ENCODE measurements around the gene CLIP2.
A peak's percentile ranks its signal among the peaks of the same experiment; 100 is the strongest.
"Not testable (repeated sequence)": the region's sequence is repeated elsewhere in the genome, so short reads cannot be mapped to it uniquely, and the experiment has no call there.

CLIP2 gene

GRCh38 chr7:74252893-74253292, 36.3 kb upstream of the CLIP2 start:
- no peak for DNase-seq
- Histone ChIP-seq H3K4me1 (no peaks in the 10 kb centered on the region), H3K36me3 (peaks cover 31% of the 10 kb centered on the region), H3K9me3 (no peaks in the 10 kb centered on the region), H3K4me3 (ENCODE audit: low read depth, low read length) (peak overlapping the region; percentile 98), H3K27me3 (no peaks in the 10 kb centered on the region)
- TF ChIP-seq, protein P1, sequence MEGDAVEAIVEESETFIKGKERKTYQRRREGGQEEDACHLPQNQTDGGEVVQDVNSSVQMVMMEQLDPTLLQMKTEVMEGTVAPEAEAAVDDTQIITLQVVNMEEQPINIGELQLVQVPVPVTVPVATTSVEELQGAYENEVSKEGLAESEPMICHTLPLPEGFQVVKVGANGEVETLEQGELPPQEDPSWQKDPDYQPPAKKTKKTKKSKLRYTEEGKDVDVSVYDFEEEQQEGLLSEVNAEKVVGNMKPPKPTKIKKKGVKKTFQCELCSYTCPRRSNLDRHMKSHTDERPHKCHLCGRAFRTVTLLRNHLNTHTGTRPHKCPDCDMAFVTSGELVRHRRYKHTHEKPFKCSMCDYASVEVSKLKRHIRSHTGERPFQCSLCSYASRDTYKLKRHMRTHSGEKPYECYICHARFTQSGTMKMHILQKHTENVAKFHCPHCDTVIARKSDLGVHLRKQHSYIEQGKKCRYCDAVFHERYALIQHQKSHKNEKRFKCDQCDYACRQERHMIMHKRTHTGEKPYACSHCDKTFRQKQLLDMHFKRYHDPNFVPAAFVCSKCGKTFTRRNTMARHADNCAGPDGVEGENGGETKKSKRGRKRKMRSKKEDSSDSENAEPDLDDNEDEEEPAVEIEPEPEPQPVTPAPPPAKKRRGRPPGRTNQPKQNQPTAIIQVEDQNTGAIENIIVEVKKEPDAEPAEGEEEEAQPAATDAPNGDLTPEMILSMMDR (IDR thresholded peaks at IDR 0.05; ENCODE audit: low read depth, low read length): no peak

GRCh38 chr7:74253331-74253730, 35.9 kb upstream of the CLIP2 start:
- Histone ChIP-seq H3K36me3 (peaks cover 28% of the 10 kb centered on the region), H3K9me3 (no peaks in the 10 kb centered on the region), H3K4me3 (ENCODE audit: low read depth, low read length) (peak overlapping the region; percentile 98), H3K4me1 (no peaks in the 10 kb centered on the region), H3K27me3 (no peaks in the 10 kb centered on the region)
- DNase-seq: no peak
- TF ChIP-seq, protein P1 (IDR thresholded peaks at IDR 0.05; ENCODE audit: low read depth, low read length): no peak

DNA sequence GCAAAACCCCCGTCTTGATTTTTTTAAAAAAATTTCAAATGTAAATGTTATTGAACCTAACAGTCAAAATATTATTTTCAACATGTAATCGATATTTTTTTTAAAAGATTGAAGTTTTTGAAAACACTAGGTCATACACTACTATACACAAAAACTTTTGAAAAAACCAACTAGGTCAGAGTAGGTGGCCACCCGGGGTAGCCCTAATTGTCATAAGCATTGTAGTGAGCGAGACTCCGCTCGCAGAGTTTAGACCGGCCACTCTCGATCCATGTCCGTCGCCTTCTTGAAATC, 35.4 kb upstream of the CLIP2 start:
- peaks cover 24% of the 10 kb centered on the region for H3K36me3 ChIP-seq
- peak overlapping the region; percentile 98 for H3K4me3 ChIP-seq (ENCODE audit: low read depth, low read length)
- H3K4me1 ChIP-seq: no peaks in the 10 kb centered on the region
- no peaks in the 10 kb centered on the region for H3K27me3 ChIP-seq
- TF ChIP-seq, protein P1 (IDR thresholded peaks at IDR 0.05; ENCODE audit: low read depth, low read length): no peak
- no peaks in the 10 kb centered on the region for H3K9me3 ChIP-seq
- DNase-seq: peak; percentile 14

- peaks cover 18% of the 10 kb centered on the region for H3K36me3 ChIP-seq
- H3K27me3 ChIP-seq: no peaks in the 10 kb centered on the region
- H3K4me3 ChIP-seq (ENCODE audit: low read depth, low read length): peak within 1 kb of the TSS; percentile 98
- no peaks in the 10 kb centered on the region for H3K9me3 ChIP-seq
- H3K4me1 ChIP-seq: no peaks in the 10 kb centered on the region
- TF ChIP-seq, protein P1 (IDR thresholded peaks at IDR 0.05; ENCODE audit: low read depth, low read length): no peak; the same call in 1 of the 2 replicates
- DNase-seq: peak; percentile 98
Observed at GRCh38 chr7:74254129-74254857, 34.9 kb upstream of the CLIP2 start, which contains the start of gene RFC2. Gene RFC2 (minus strand): TSS chr7:74254399. CDS start chr7:74254383, 16 bp downstream.

DNA sequence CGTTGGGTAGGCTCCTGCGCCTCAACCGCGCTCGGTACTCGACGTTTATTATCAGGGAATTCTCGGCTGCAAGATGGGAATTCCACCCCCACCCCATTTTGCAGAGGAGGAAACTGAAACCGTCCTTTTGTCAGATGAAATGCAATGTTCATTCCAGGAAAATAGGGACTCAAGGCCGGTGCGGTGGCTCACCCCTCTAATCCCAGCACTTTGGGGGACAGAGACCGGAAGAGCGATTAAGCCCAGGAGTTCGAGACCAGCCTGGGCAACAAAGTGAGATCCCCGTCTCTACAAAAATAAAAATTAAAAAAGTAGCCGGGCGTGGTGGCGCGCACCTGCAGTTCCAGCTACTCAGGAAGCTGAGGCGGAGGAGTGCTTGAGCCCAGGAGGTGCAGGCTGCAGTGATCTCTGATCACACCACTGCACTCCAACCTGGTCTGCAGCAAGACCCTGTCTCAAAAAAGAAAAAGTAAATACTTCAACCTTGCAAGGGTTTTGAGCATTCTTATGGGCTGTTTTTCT, 34.3 kb upstream of the CLIP2 start:
- TF ChIP-seq, protein P1 (IDR thresholded peaks at IDR 0.05; ENCODE audit: low read depth, low read length): no peak
- Histone ChIP-seq H3K4me3 (ENCODE audit: low read depth, low read length) (peak overlapping the region; percentile 98), H3K27me3 (no peaks in the 10 kb centered on the region), H3K4me1 (no peaks in the 10 kb centered on the region), H3K36me3 (peaks cover 14% of the 10 kb centered on the region), H3K9me3 (no peaks in the 10 kb centered on the region)
- no peak for DNase-seq

GRCh38 chr7:74255461-74255860, 33.7 kb upstream of the CLIP2 start:
- H3K36me3 ChIP-seq, H3K27me3 ChIP-seq, H3K4me1 ChIP-seq, H3K9me3 ChIP-seq, DNase-seq: not testable (repeated sequence)
- H3K4me3 ChIP-seq (ENCODE audit: low read depth, low read length): peak overlapping the region; percentile 98
